Heart left ventricle (tissue), 16 donors: ENCODE measurements around the gene KIF5A. TPM values are rescaled to one million over a fixed set of nuclear protein-coding genes. Genes with fewer than 3 reads are reported as not detected.
A peak's percentile ranks its signal among the peaks of the same experiment; 100 is the strongest.
"Not testable (repeated sequence)": the region's sequence is repeated elsewhere in the genome, so short reads cannot be mapped to it uniquely, and the experiment has no call there.

Experiments used
- ATAC-seq, 4 donors: fragments of 200-7000 bp; cut with Tn5 transposase; one replicate each; pipeline ENCODE4 v1.9.1; 2020 to 2022; ENCODE audit warnings: moderate library complexity in 4 of 4, mild to moderate bottlenecking in 3 of 4, moderate number of reproducible peaks in 1 of 4
- DNase-seq, 5 donors: peaks; one replicate each; pipeline ENCODE4 v3.0.0-alpha.2; 2020
- H3K27ac ChIP-seq, 12 donors: fragments of 200-600 bp; sonication (generic) in 4 of 12; one replicate each; pipeline versions ENCODE4 v1.5.0 to v1.8.0; 2016 to 2022; ENCODE audit warnings: mild to moderate bottlenecking in 2 of 12
- H3K27me3 ChIP-seq, 9 donors: fragments of 200-600 bp; sonication (generic) in 2 of 9; one replicate each; pipeline versions ENCODE4 v1.5.1 to v1.8.0; 2016 to 2022; ENCODE audit warnings: mild to moderate bottlenecking in 3 of 9
- H3K36me3 ChIP-seq, 9 donors: fragments of 200-600 bp; sonication (generic) in 2 of 9; one replicate each; pipeline versions ENCODE4 v1.5.0 to v1.8.0; 2018 to 2022; ENCODE audit warnings: mild to moderate bottlenecking in 2 of 9
- H3K4me1 ChIP-seq, 12 donors: fragments of 200-600 bp; sonication (generic) in 4 of 12; one replicate each; pipeline versions ENCODE4 v1.5.0 to v1.8.0; 2016 to 2022; ENCODE audit warnings: mild to moderate bottlenecking in 3 of 12
- H3K4me3 ChIP-seq, 12 donors: fragments of 200-600 bp; sonication (generic) in 4 of 12; one replicate each; pipeline versions ENCODE4 v1.5.0 to v1.8.0; 2017 to 2022; ENCODE audit warnings: mild to moderate bottlenecking in 9 of 12, moderate library complexity in 4 of 12
- H3K9me3 ChIP-seq, 12 donors: fragments of 200-600 bp; sonication (generic) in 4 of 12; one replicate each; pipeline versions ENCODE4 v1.5.0 to v1.8.0; 2016 to 2022; ENCODE audit warnings: mild to moderate bottlenecking in 1 of 12
- CTCF ChIP-seq, 12 donors: fragments of 200-600 bp; sonication (generic) in 4 of 12; IDR thresholded peaks; one replicate each; pipeline versions ENCODE4 v1.5.0 to v1.8.0; 2018 to 2022; ENCODE audit warnings: antibody characterized with exemption in 12 of 12, mild to moderate bottlenecking in 5 of 12
- POLR2A ChIP-seq, 2 donors: fragments of 450-650 bp; IDR thresholded peaks; one replicate each; pipeline ENCODE4 v1.6.1; 2017; ENCODE audit warnings: antibody characterized with exemption in 2 of 2, mild to moderate bottlenecking in 2 of 2, moderate library complexity in 2 of 2
- WGBS, 4 donors: extraction: QIAGEN DNeasy Blood & Tissue Kit in 2 of 4; methylation state at CpG; one replicate each; pipeline versions ENCODE4 v1.1.5 to v1.1.7; 2013 to 2018; 5-methylcytosine and 5-hydroxymethylcytosine counted together
- intact Hi-C, 10 donors: fragments of 100-400 bp; cut with DNase I; formaldehyde crosslinking; loops; one replicate each; pipeline versions ENCODE4 v1.11.1 to v1.14.2; 2022
- long read RNA-seq, 3 donors: library from polyadenylated mRNA; unstranded; transcript quantifications; one replicate each; pipeline ENCODE4 v2.0.0, GENCODE V29; 2020 to 2021
- polyA plus RNA-seq, 2 donors: library from polyadenylated mRNA; stranded (reverse); fragments of 200-250 nt; gene quantifications; one replicate each; pipeline ENCODE4 v1.2.3, GENCODE V29; 2013
- total RNA-seq, 9 donors: library from RNA; depleted of rRNA in 2 of 9; stranded (reverse); fragments of >200 nt in 2 of 9; fragmentation: NEBNext Ultra II Directional in 3 of 9; extraction: Animal tissue kit (Norgen Biotek cat#: 25700) in 3 of 9; gene quantifications; one replicate each; pipeline versions ENCODE4 v1.1.0 to v1.2.4, GENCODE V29; 2016 to 2023
- donor health status: ischemic (EF 13 %, LVEDD 7.1; RV severe dilation, severe dysfunction).
- donor health status: healthy with polysubstance abuse.
- donor health status: DM: no; HTN: yes; CAD: no.
- donor health status: DM: no; HTN: no; CAD: no.
- donor health status: ischemic (EF 25% LVEDD 6.9; RV normal size, moderate dysfunction).
- donor health status: ischemic (EF 25% LVEDD 5.7; RV mildly dilated, moderate dysfunction).
- donor health status: healthy.
- donor health status: DM: yes; HTN: yes; CAD: no.
- donor health status: ischemic (EF 35%, LVEDD 5.7; RV mildly dilated, moderate dysfunction).
- donor health status: nonischemic (EF 11% LVEDD 7.7; RV severe dilation, severe dysfunction).
- donor health status: DM: yes; HTN: yes; CAD: no.
- donor health status: PGD.
- donor health status: ischemic (EF 29% LVEDD 5.4; RV normal size, mild dysfunction).
- donor health status: nonischemic (EF 23%, LVEDD 6.1; RV moderate dilation, normal function).

Gene KIF5A
- total RNA-seq: under 1 TPM in 6 of 9 donors, not detected in 3; 0.07 to 0.31 (median 0.17) TPM
- under 1 TPM; 0.06 to 0.08 TPM for polyA plus RNA-seq
- long read RNA-seq, donor 1: 0 reads
- long read RNA-seq, donor 2: 0 reads
- long read RNA-seq, donor 3: 0 reads

GRCh38 chr12:57549909-57550640 lies at the start of gene KIF5A:
KIF5A (plus strand) TSS chr12:57550044; CDS start chr12:57550272, 228 bp downstream.
- Histone ChIP-seq H3K4me3 (peak within 1 kb of the TSS in 11 of 12 donors; percentile 14 to 56 (median 43)), H3K27ac (no peak within 1 kb of the TSS), H3K9me3 (no peaks in the 10 kb centered on the region), H3K4me1 (peaks cover 0 to 29% (median 18%) of the 10 kb centered on the region in 12 donors), H3K27me3 (peaks cover 0 to 42% (median 22%) of the 10 kb centered on the region in 9 donors), H3K36me3 (peaks cover 0 to under 1% (median 0%) of the 10 kb centered on the region in 9 donors)
- DNase-seq (peak in 1 of 5 donors; percentile 35), ATAC-seq (no peak)
- 3 to 4% (median 4%) methylated on average over 35 to 52 of the region's 52 CpGs for WGBS, 4 donors
- TF ChIP-seq POLR2A (IDR thresholded peaks at IDR 0.05): no peak
- TF ChIP-seq CTCF (IDR thresholded peaks at IDR 0.05): no peak
- intact Hi-C loops: loop anchor here in 1 of 10 donors (5.0 kb wide), 1 partner anchor 63 kb away; the partner anchor contains the start of gene MARS1

GRCh38 chr12:57500213-57500612 lies 49.6 kb upstream of the KIF5A start:
- intact Hi-C loops: no loop called here
- Histone ChIP-seq H3K9me3 (no peaks in the 10 kb centered on the region), H3K27me3 (no peaks in the 10 kb centered on the region), H3K4me1 (no peaks in the 10 kb centered on the region), H3K4me3 (no peak overlapping the region), H3K27ac (no peak overlapping the region), H3K36me3 (peaks cover 0 to 98% (median 88%) of the 10 kb centered on the region in 9 donors)
- TF ChIP-seq CTCF (IDR thresholded peaks at IDR 0.05) (no peak), POLR2A (IDR thresholded peaks at IDR 0.05) (no peak)
- no peak for DNase-seq
- whole genome bisulfite sequencing, 4 donors: 92 to 96% (median 96%) methylated on average over 11 of the region's 11 CpGs
- no peak for ATAC-seq

- H3K9me3 ChIP-seq, H3K27me3 ChIP-seq, DNase-seq, ATAC-seq, H3K27ac ChIP-seq, H3K4me1 ChIP-seq, intact Hi-C loops, H3K4me3 ChIP-seq: not testable (repeated sequence)
- 95 to 98% (median 96%) methylated on average over 22 of the region's 22 CpGs for WGBS, 4 donors
- peaks cover 2 to 93% (median 89%) of the 10 kb centered on the region in 9 donors for H3K36me3 ChIP-seq
These were observed 47.4 kb upstream of the KIF5A start for GRCh38 chr12:57502311-57502969.

- ATAC-seq, H3K4me3 ChIP-seq, H3K27me3 ChIP-seq, H3K27ac ChIP-seq, H3K4me1 ChIP-seq, H3K9me3 ChIP-seq, DNase-seq, intact Hi-C loops: not testable (repeated sequence)
- WGBS, 4 donors: 76 to 97% (median 95%) methylated on average over 4 of the region's 4 CpGs
- peaks cover 2 to 81% (median 77%) of the 10 kb centered on the region in 9 donors for H3K36me3 ChIP-seq
These were observed 43.3 kb upstream of the KIF5A start for GRCh38 chr12:57506541-57506940.

DNA sequence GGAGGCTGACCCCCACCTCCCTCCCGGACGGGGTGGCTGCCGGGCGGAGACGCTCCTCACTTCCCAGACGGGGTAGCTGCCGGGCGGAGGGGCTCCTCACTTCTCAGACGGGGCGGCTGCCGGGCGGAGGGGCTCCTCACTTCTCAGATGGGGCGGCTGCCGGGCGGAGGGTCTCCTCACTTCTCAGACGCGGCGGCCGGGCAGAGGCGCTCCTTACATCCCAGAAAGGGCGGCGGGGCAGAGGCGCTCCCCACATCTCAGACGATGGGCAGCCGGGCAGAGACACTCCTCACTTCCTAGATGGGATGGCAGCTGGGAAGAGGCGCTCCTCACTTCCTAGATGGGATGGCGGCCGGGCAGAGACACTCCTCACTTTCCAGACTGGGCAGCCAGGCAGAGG lies 42.0 kb upstream of the KIF5A start:
- intact Hi-C loops, H3K9me3 ChIP-seq, DNase-seq, H3K27ac ChIP-seq, H3K27me3 ChIP-seq, H3K4me1 ChIP-seq, H3K4me3 ChIP-seq, ATAC-seq: not testable (repeated sequence)
- H3K36me3 ChIP-seq: peaks cover 4 to 81% (median 77%) of the 10 kb centered on the region in 9 donors
- WGBS, 4 donors: 96 to 100% (median 99%) methylated on average over 1 to 26 of the region's 28 CpGs
